Glutamatergic neuron (in vitro differentiated cells): Measurements from ENCODE around the gene ICE2. TPM values are rescaled to one million over a fixed set of nuclear protein-coding genes. Genes with fewer than 3 reads are reported as not detected.
"Not testable (repeated sequence)": the region's sequence is repeated elsewhere in the genome, so short reads cannot be mapped to it uniquely, and the experiment has no call there.

Experiments
- DNase-seq: peaks from one replicate; pipeline ENCODE4 v3.0.0; 2022
- H3K27ac Mint-ChIP-seq: one replicate; pipeline ENCODE4 v1.8.0; 2020; ENCODE audit warnings: mild to moderate bottlenecking, mixed read lengths, inconsistent platforms; ENCODE audit not compliant: unreplicated experiment
- H3K27me3 Mint-ChIP-seq: one replicate; pipeline ENCODE4 v1.8.0; 2020; ENCODE audit warnings: mild to moderate bottlenecking, moderate library complexity, mixed read lengths, inconsistent platforms; ENCODE audit not compliant: unreplicated experiment
- H3K36me3 Mint-ChIP-seq: one replicate; pipeline ENCODE4 v1.8.0; 2020; ENCODE audit warnings: mild to moderate bottlenecking, mixed read lengths, inconsistent platforms; ENCODE audit not compliant: unreplicated experiment
- H3K4me1 Mint-ChIP-seq: one replicate; pipeline ENCODE4 v1.8.0; 2020; ENCODE audit warnings: mild to moderate bottlenecking, low read depth, mixed read lengths, inconsistent platforms; ENCODE audit not compliant: unreplicated experiment
- H3K4me3 Mint-ChIP-seq: one replicate; pipeline ENCODE4 v1.8.0; 2020; ENCODE audit warnings: mild to moderate bottlenecking, mixed read lengths, inconsistent platforms; ENCODE audit not compliant: unreplicated experiment
- H3K9me3 Mint-ChIP-seq: one replicate; pipeline ENCODE4 v1.8.0; 2020; ENCODE audit warnings: mild to moderate bottlenecking, moderate library complexity, mixed read lengths, inconsistent platforms; ENCODE audit not compliant: unreplicated experiment
- total RNA-seq: library from RNA; stranded (reverse); fragmentation: NEBNext Ultra II Directional; extraction: Animal tissue kit (Norgen Biotek cat#: 25700); gene quantifications from one replicate; pipeline ENCODE4 v1.2.1, GENCODE V29; 2021; ENCODE audit not compliant: unreplicated experiment
- TF ChIP-seq, protein P1 (sequence below): fragments of 200-600 bp; sonication (generic); IDR thresholded peaks from one replicate; pipeline ENCODE4 v1.5.0; 2021; ENCODE audit not compliant: partially characterized antibody, unreplicated experiment

The ICE2 gene
- total RNA-seq, 1 donor from 2014 or later: 53.9 TPM

DNA sequence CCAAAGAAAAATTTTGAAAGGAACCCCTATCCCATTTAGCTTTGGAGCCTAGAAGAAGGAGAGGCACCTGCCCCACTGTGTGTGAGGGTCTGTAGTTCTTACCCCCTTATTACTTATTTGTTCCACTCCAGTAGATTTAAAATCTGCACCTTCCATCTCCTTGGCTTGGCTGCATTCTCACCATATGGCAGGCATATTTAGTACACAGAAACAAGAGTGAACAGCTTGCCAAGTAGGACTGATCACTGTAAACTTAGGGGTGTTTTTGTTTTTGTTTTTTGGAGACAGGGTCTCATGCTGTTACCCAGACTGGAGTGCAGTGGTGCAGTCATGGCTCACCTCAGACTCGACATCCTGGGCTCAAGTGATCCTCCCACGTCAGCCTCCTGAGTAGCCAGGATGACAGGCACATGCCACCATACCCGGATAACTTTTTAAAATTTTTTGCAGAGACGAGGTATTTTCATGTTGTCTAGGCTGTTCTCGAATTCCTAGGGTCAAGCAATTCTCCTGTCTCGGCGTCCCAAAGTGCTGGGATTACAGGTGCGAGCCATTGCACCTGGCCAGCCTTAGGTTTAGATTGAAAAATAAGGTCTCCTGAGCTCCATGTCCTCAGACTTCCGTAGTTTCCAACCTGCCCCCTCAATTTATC lies 67.0 kb downstream of the ICE2 start:
- no peaks in the 10 kb centered on the region for H3K9me3 Mint-ChIP-seq
- H3K4me3 Mint-ChIP-seq: no peak overlapping the region
- H3K27ac Mint-ChIP-seq: peak overlapping the region; percentile 55
- peaks cover 3% of the 10 kb centered on the region for H3K27me3 Mint-ChIP-seq
- no peak for DNase-seq
- no peaks in the 10 kb centered on the region for H3K36me3 Mint-ChIP-seq
- TF ChIP-seq, protein P1, sequence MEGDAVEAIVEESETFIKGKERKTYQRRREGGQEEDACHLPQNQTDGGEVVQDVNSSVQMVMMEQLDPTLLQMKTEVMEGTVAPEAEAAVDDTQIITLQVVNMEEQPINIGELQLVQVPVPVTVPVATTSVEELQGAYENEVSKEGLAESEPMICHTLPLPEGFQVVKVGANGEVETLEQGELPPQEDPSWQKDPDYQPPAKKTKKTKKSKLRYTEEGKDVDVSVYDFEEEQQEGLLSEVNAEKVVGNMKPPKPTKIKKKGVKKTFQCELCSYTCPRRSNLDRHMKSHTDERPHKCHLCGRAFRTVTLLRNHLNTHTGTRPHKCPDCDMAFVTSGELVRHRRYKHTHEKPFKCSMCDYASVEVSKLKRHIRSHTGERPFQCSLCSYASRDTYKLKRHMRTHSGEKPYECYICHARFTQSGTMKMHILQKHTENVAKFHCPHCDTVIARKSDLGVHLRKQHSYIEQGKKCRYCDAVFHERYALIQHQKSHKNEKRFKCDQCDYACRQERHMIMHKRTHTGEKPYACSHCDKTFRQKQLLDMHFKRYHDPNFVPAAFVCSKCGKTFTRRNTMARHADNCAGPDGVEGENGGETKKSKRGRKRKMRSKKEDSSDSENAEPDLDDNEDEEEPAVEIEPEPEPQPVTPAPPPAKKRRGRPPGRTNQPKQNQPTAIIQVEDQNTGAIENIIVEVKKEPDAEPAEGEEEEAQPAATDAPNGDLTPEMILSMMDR: no peak
- peaks cover 7% of the 10 kb centered on the region for H3K4me1 Mint-ChIP-seq

DNA sequence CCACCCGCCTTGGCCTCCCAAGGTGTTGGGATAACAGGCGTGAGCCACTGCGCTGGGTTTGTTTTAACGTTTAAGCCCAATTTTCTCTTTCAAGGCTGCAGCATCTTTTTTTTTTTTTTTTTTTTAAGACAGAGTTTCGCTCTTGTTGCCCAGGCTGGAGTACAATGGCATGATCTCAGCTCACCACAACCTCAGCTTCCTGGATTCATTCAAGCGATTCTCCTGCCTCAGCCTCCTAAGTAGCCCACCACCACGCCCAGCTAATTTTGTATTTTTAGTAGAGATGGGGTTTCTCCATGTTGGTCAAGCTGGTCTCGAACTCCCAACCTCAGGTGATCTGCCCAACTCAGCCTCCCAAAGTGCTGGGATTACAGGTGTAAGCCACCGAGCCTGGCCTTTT lies 68.6 kb downstream of the ICE2 start:
- H3K4me1 Mint-ChIP-seq, H3K36me3 Mint-ChIP-seq, H3K27ac Mint-ChIP-seq, H3K9me3 Mint-ChIP-seq, H3K4me3 Mint-ChIP-seq, DNase-seq, H3K27me3 Mint-ChIP-seq: not testable (repeated sequence)

DNA sequence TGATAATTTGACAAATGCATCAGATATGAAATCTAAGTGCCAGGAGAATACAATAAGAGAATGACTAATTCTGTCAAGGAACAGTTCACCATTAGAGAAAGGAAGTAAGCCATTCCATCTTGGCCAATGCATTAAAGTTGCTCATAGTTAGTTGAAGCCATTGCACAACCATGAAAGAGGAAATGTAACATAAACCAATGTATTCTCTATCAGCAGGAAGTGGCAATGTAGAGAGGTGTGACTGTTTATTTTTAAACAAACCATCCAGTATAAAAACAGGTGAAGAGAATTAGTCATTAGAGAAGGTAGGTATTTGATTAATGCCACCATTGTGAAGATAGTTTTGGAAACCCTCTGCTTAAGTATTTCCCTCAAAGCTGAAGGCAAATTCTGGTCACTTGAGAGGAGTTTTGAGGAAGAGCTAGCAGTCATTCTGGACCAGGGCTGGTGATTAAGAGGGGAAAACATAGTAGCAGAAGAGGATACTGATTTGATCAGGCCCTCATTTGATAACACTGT lies 70.4 kb downstream of the ICE2 start:
- no peaks in the 10 kb centered on the region for H3K36me3 Mint-ChIP-seq
- no peak overlapping the region for H3K4me3 Mint-ChIP-seq
- H3K27ac Mint-ChIP-seq: no peak overlapping the region
- no peak for DNase-seq
- H3K27me3 Mint-ChIP-seq: peaks cover 4% of the 10 kb centered on the region
- TF ChIP-seq, protein P1: no peak
- H3K4me1 Mint-ChIP-seq: peaks cover 9% of the 10 kb centered on the region
- no peaks in the 10 kb centered on the region for H3K9me3 Mint-ChIP-seq

DNA sequence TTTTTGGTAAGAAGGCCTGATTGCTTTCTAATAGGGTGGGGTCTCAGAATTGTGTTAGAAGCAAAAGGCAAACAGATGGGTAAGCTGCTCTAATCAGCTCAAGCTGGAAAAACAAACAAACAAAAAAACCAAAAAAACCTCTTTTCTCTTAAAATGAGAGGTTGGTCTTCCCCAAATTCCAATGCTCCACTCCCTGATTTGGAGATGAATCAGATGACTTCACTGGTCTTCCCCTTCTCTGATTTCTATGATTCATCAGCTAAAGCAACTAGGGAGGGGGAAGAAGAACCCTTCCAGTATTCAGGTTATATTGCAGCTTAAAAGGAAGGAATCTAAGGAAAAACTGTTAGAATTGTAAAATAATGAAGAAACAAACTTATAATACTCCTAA lies 71.5 kb downstream of the ICE2 start:
- DNase-seq: no peak
- H3K4me3 Mint-ChIP-seq: no peak overlapping the region
- no peak overlapping the region for H3K27ac Mint-ChIP-seq
- H3K9me3 Mint-ChIP-seq: no peaks in the 10 kb centered on the region
- peaks cover 9% of the 10 kb centered on the region for H3K4me1 Mint-ChIP-seq
- TF ChIP-seq, protein P1: no peak
- H3K36me3 Mint-ChIP-seq: no peaks in the 10 kb centered on the region
- H3K27me3 Mint-ChIP-seq: peaks cover 4% of the 10 kb centered on the region

DNA sequence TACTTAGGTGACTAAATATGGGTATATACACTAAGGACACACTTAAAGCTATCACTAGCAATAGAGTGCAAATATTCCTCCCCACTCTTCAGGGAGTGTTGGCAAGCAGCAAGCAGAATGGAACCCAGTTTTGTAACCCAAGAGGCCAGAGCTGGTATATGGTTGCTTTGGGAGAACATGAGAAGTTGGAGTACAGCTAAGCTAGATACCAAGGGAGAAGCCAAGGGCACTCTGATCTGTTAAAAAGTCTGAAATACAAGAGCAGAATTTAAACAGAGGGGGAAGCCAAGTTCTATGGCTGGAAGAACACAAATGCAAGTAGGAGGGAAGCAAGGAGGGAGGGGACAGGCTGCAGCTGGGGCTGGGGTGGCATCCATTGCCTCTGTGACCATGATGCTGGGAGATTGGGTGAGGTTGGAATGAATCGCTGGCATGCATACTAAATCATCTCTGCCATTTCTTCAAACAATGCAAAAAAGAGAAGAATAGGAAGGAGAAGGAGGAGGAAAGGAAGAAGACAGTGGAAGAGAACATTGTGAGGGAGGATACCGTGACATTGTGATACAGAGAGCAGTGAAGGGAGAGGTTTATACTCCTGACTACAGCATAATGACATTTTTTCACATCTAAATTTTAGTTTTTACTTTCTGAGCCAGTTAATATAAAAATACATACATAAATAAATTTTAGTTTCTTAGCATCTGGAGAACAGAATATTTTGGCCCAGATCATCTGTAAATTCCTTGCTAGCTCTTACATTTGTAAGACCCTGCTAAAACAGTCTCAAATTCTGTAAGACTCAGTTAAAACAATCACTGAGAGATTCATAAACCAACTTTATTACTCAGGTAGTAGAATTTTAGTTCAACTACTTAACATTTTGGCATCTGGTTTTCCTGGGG lies 72.2 kb downstream of the ICE2 start:
- no peaks in the 10 kb centered on the region for H3K9me3 Mint-ChIP-seq
- no peak overlapping the region for H3K27ac Mint-ChIP-seq
- TF ChIP-seq, protein P1: no peak
- DNase-seq: no peak
- peaks cover 4% of the 10 kb centered on the region for H3K27me3 Mint-ChIP-seq
- H3K36me3 Mint-ChIP-seq: no peaks in the 10 kb centered on the region
- peaks cover 8% of the 10 kb centered on the region for H3K4me1 Mint-ChIP-seq
- no peak overlapping the region for H3K4me3 Mint-ChIP-seq
